Glutamatergic neuron (in vitro differentiated cells): ENCODE results near the gene KCNQ1. TPM values are rescaled to one million over a fixed set of nuclear protein-coding genes. Genes with fewer than 3 reads are reported as not detected.
A peak's percentile ranks its signal among the peaks of the same experiment; 100 is the strongest.

ENCODE experiments used
- DNase-seq: peaks from one replicate; pipeline ENCODE4 v3.0.0; 2022
- H3K27ac Mint-ChIP-seq: one replicate; pipeline ENCODE4 v1.8.0; 2020; ENCODE audit warnings: mild to moderate bottlenecking, mixed read lengths, inconsistent platforms; ENCODE audit not compliant: unreplicated experiment
- H3K27me3 Mint-ChIP-seq: one replicate; pipeline ENCODE4 v1.8.0; 2020; ENCODE audit warnings: mild to moderate bottlenecking, moderate library complexity, mixed read lengths, inconsistent platforms; ENCODE audit not compliant: unreplicated experiment
- H3K36me3 Mint-ChIP-seq: one replicate; pipeline ENCODE4 v1.8.0; 2020; ENCODE audit warnings: mild to moderate bottlenecking, mixed read lengths, inconsistent platforms; ENCODE audit not compliant: unreplicated experiment
- H3K4me1 Mint-ChIP-seq: one replicate; pipeline ENCODE4 v1.8.0; 2020; ENCODE audit warnings: mild to moderate bottlenecking, low read depth, mixed read lengths, inconsistent platforms; ENCODE audit not compliant: unreplicated experiment
- H3K4me3 Mint-ChIP-seq: one replicate; pipeline ENCODE4 v1.8.0; 2020; ENCODE audit warnings: mild to moderate bottlenecking, mixed read lengths, inconsistent platforms; ENCODE audit not compliant: unreplicated experiment
- H3K9me3 Mint-ChIP-seq: one replicate; pipeline ENCODE4 v1.8.0; 2020; ENCODE audit warnings: mild to moderate bottlenecking, moderate library complexity, mixed read lengths, inconsistent platforms; ENCODE audit not compliant: unreplicated experiment
- total RNA-seq: library from RNA; stranded (reverse); fragmentation: NEBNext Ultra II Directional; extraction: Animal tissue kit (Norgen Biotek cat#: 25700); gene quantifications from one replicate; pipeline ENCODE4 v1.2.1, GENCODE V29; 2021; ENCODE audit not compliant: unreplicated experiment
- TF ChIP-seq, protein P1 (sequence below): fragments of 200-600 bp; sonication (generic); IDR thresholded peaks from one replicate; pipeline ENCODE4 v1.5.0; 2021; ENCODE audit not compliant: partially characterized antibody, unreplicated experiment

Gene KCNQ1
- total RNA-seq, 1 donor from 2014 or later, result 0.44 TPM

DNA sequence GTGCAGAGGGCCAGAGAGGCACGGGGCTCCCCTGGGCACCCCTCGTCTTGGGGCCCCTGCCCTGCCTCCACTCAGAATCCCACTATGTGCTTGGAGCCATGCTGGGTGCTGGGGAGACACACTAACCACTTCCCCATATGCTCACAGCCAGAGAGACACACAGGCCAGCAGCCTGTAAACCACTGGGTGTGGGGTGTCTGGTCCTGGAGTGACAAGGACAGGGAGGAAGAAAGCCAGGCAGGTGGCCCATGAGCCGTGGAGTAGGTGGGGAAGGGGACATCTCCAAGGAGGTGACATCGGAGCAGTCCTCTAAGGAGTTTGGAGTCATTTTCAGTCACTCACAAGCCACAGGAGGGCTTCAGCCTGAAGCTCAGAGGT is 381.9 kb downstream of the KCNQ1 start:
- peaks cover 26% of the 10 kb centered on the region for H3K9me3 Mint-ChIP-seq
- TF ChIP-seq, protein P1, sequence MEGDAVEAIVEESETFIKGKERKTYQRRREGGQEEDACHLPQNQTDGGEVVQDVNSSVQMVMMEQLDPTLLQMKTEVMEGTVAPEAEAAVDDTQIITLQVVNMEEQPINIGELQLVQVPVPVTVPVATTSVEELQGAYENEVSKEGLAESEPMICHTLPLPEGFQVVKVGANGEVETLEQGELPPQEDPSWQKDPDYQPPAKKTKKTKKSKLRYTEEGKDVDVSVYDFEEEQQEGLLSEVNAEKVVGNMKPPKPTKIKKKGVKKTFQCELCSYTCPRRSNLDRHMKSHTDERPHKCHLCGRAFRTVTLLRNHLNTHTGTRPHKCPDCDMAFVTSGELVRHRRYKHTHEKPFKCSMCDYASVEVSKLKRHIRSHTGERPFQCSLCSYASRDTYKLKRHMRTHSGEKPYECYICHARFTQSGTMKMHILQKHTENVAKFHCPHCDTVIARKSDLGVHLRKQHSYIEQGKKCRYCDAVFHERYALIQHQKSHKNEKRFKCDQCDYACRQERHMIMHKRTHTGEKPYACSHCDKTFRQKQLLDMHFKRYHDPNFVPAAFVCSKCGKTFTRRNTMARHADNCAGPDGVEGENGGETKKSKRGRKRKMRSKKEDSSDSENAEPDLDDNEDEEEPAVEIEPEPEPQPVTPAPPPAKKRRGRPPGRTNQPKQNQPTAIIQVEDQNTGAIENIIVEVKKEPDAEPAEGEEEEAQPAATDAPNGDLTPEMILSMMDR, result no peak
- peaks cover 4% of the 10 kb centered on the region for H3K27me3 Mint-ChIP-seq
- no peak overlapping the region for H3K4me3 Mint-ChIP-seq
- peak; percentile 3 for DNase-seq
- H3K36me3 Mint-ChIP-seq, result peaks cover 41% of the 10 kb centered on the region
- H3K4me1 Mint-ChIP-seq, result peaks cover 3% of the 10 kb centered on the region
- H3K27ac Mint-ChIP-seq, result no peak overlapping the region

DNA sequence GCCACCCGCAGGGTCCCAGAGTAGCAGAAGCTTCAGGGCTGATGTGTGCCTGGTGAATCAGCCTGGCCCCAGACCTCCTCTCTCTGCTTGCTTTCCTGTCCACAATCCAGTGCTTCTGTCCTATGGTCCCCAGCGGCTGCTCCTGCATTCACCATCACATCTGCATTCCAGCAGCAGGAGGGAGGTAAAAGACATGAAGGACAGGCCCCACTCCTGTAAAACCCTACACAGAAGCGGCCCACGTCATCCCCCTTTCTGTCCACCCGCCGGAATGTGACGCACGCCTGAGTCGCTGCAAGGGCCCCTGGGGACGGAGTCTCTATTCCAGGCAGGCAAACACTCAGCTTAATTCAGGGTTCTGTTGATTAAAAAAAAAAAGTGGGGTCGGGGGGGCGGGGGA is 382.4 kb downstream of the KCNQ1 start:
- Mint-ChIP-seq H3K4me1 (peaks cover 3% of the 10 kb centered on the region), H3K27ac (no peak overlapping the region), H3K36me3 (peaks cover 37% of the 10 kb centered on the region), H3K4me3 (no peak overlapping the region), H3K27me3 (peaks cover 4% of the 10 kb centered on the region), H3K9me3 (peaks cover 24% of the 10 kb centered on the region)
- DNase-seq, result no peak
- TF ChIP-seq, protein P1, result no peak

DNA sequence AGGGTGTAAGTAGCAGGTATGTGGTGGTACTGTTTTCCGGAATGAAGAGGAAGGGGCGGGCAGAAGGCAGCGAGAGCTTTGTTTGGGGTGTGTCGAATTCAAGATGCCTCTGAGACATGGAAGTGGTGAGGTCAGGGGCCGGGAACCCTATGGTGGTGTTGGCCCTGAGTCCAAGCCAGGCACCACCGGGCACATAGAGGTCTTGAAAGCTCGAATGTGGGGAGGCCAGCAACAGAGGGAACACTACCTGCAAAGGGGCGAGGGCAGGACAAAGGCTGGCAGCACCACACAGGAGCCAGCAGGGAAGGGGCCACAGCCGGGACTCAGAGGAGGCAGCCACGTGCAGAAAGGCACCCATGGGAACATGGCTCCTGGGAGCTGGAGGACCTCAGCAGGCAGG is 383.0 kb downstream of the KCNQ1 start:
- Mint-ChIP-seq H3K4me1 (peaks cover 3% of the 10 kb centered on the region), H3K27ac (no peak overlapping the region), H3K4me3 (no peak overlapping the region), H3K27me3 (peaks cover 4% of the 10 kb centered on the region), H3K36me3 (peaks cover 32% of the 10 kb centered on the region), H3K9me3 (peaks cover 21% of the 10 kb centered on the region)
- DNase-seq, result no peak
- TF ChIP-seq, protein P1, result no peak

DNA sequence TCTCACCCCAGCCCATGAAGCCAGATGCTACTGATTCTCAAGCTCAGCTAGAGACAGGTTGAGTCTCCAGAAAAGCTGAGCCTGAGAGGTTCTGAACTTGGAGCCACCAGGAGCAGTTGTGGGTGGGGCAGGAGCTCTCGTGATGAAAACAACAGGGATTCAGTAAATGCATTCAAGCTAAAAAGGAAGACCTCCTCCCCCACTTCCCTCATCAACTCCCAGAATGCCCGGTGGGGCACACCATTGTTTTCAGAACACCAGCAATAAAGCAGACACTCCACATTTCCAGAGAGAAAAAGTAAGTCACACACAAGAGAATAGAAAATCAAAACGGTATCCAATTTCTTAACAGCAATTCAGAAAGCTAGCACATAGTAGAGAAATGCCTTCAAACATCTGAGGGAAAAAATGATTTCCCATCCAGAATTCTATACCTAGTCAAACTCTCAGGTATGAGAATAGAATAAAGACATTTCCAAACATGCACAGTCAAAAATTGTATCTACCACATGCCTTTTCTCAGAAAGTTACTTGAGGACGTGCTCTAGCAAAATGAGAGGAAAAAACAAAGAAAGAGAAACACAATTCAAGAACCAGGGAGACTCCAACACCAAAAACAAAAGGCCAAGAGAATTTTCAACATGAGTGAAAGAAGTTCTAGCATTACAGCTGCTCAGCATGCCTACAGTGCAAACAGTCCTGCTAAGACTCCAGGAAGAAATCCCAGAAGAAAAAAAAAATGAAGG is 383.9 kb downstream of the KCNQ1 start:
- TF ChIP-seq, protein P1, result no peak
- H3K9me3 Mint-ChIP-seq, result peaks cover 18% of the 10 kb centered on the region
- H3K36me3 Mint-ChIP-seq, result peaks cover 24% of the 10 kb centered on the region
- no peak overlapping the region for H3K27ac Mint-ChIP-seq
- peak; percentile 0 for DNase-seq
- H3K4me1 Mint-ChIP-seq, result peaks cover 3% of the 10 kb centered on the region
- H3K27me3 Mint-ChIP-seq, result peaks cover 4% of the 10 kb centered on the region
- peak overlapping the region; percentile 57 for H3K4me3 Mint-ChIP-seq

DNA sequence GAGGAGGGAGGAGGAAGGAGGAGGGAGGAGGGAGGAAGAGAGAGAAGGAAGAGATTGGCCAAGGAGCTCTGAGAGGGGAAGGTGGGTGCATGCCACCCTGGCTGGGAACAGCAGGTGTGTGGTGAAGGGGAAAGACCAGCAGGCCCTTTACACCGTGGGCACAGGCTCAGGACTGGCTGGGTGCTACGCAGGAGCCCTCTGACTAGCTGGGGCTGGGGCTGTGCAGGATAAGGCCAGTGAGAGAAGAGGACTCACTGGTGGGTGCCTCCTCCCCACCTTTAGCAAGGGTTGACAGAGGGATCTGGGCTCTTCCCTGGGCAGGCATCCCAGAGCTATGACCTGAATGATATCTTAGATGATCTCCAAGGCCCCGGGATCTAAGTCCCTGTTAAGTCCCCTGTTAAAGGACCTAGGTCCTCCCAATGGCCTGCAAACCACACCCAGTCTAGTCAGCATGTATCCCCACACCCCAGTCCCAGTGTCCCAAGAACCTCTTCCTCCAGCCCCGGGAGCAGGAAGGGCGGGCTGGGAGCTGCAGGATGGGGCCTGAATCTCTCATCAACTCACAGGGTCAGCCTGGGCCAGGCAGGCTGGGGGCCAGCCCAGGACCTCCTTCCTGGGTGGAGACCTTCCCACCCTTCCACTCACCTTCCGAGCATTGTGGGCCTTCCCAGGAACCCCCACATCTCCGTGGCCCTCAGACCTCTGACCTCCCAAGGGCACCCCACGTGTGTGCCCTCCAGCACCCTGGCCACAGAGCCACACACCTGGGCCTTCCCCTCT is 385.4 kb downstream of the KCNQ1 start:
- Mint-ChIP-seq H3K4me3 (no peak overlapping the region), H3K27ac (no peak overlapping the region), H3K36me3 (peaks cover 24% of the 10 kb centered on the region), H3K9me3 (peaks cover 12% of the 10 kb centered on the region), H3K4me1 (peaks cover 3% of the 10 kb centered on the region), H3K27me3 (peaks cover 3% of the 10 kb centered on the region)
- TF ChIP-seq, protein P1, result no peak
- DNase-seq, result no peak
